Type B pancreatic cell (in vitro differentiated cells): ENCODE measurements around the gene NID1. TPM values are rescaled to one million over a fixed set of nuclear protein-coding genes. Genes with fewer than 3 reads are reported as not detected.
A peak's percentile ranks its signal among the peaks of the same experiment; 100 is the strongest.
"Not testable (repeated sequence)": the region's sequence is repeated elsewhere in the genome, so short reads cannot be mapped to it uniquely, and the experiment has no call there.

Experiments
- DNase-seq: peaks from one replicate; pipeline ENCODE4 v3.0.0; 2021; ENCODE audit warnings: mixed read lengths; ENCODE audit not compliant: unreplicated experiment; ENCODE audit errors: extremely low spot score
- H3K27ac Mint-ChIP-seq: 2 replicates; pipeline ENCODE4 v1.8.0; 2021; ENCODE audit warnings: mild to moderate bottlenecking, mixed read lengths
- H3K27me3 Mint-ChIP-seq: 2 replicates; pipeline ENCODE4 v1.8.0; 2021; ENCODE audit warnings: mixed read lengths
- H3K36me3 Mint-ChIP-seq: 2 replicates; pipeline ENCODE4 v1.8.0; 2021; ENCODE audit warnings: mixed read lengths
- H3K4me1 Mint-ChIP-seq: one replicate; pipeline ENCODE4 v1.8.0; 2021; ENCODE audit warnings: mixed read lengths; ENCODE audit not compliant: unreplicated experiment
- H3K4me3 Mint-ChIP-seq: 2 replicates; pipeline ENCODE4 v1.8.0; 2021; ENCODE audit warnings: mild to moderate bottlenecking, mixed read lengths
- H3K9me3 Mint-ChIP-seq: 2 replicates; pipeline ENCODE4 v1.8.0; 2021; ENCODE audit warnings: mixed read lengths
- total RNA-seq: library from RNA; stranded (reverse); gene quantifications from 2 replicates; pipeline ENCODE4 v1.2.1, GENCODE V29; 2021; ENCODE audit warnings: low replicate concordance
- TF ChIP-seq, protein P1 (sequence below): fragments of 200-600 bp; sonication (generic); conservative IDR thresholded peaks from 2 replicates; pipeline ENCODE4 v1.5.0; 2021; ENCODE audit warnings: antibody characterized with exemption, mild to moderate bottlenecking

Gene NID1
- total RNA-seq, 1 donor from 2014 or later, result 65.6 TPM

DNA sequence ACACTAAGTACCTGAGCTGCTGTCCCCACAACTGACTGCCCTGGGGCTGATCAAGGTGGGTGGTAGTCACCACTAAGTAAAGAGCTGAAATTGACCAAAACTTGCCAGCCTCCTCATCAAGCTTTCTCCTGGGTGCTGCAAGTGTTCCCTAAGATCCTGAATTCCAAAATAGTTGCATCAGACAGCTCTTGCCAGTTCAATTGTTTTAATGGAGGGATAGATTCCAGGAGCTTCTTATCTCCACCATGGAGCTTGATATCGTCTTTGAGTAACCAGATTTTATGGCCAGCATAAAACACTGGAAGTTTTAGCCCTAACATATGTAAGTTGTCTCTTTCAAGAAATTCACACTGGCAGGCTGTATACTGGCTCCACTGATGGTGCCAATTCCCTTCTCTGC, 90.3 kb downstream of the NID1 start:
- TF ChIP-seq, protein P1, sequence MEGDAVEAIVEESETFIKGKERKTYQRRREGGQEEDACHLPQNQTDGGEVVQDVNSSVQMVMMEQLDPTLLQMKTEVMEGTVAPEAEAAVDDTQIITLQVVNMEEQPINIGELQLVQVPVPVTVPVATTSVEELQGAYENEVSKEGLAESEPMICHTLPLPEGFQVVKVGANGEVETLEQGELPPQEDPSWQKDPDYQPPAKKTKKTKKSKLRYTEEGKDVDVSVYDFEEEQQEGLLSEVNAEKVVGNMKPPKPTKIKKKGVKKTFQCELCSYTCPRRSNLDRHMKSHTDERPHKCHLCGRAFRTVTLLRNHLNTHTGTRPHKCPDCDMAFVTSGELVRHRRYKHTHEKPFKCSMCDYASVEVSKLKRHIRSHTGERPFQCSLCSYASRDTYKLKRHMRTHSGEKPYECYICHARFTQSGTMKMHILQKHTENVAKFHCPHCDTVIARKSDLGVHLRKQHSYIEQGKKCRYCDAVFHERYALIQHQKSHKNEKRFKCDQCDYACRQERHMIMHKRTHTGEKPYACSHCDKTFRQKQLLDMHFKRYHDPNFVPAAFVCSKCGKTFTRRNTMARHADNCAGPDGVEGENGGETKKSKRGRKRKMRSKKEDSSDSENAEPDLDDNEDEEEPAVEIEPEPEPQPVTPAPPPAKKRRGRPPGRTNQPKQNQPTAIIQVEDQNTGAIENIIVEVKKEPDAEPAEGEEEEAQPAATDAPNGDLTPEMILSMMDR, result no peak
- Mint-ChIP-seq H3K27me3 (no peaks in the 10 kb centered on the region), H3K27ac (no peak overlapping the region), H3K36me3 (peaks cover 13% of the 10 kb centered on the region), H3K9me3 (no peaks in the 10 kb centered on the region), H3K4me1 (peaks cover 21% of the 10 kb centered on the region), H3K4me3 (no peak overlapping the region)
- DNase-seq, result no peak

DNA sequence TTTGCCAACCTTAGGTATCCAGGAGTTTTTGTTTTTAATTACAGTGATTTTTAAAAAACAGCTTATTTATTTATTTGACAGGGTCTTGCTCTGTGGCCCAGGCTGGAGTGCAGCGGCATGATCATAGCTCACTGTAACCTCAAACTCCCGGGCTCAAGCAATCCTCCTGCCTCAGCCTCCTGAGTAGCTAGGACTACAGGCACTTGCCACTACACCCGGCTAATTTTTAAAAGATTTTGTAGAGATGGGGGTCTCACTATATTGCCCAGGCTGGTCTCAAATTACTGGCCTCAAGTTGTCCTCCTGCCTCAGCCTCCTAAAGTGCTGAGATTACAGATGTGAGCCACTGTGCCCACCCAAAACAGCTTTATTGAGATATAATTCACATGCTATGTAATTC, 92.2 kb downstream of the NID1 start:
- H3K4me3 Mint-ChIP-seq, result peak overlapping the region; percentile 84

DNA sequence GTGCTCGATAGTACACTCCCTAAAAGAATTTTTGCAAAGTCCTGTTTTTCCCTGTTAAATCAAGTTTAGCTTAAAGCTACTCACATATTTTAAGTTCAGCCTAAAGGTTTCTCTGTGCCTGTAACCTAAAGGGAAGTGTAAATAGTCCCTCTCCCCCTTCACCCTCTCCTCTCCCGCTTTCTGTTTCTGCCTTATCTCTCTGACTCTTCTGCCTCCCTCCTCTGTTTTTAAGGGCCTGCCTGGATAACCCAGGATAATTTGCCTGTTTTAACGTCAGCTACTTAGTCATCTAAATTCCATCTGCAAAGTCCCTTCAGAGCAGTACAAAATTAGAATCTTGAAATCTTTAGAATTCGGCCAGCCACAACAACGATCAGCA, 92.6 kb downstream of the NID1 start:
- DNase-seq, result no peak

More for the DNA sequence above, 92.2 kb downstream of the NID1 start:
- not testable (repeated sequence) for H3K9me3 Mint-ChIP-seq, H3K36me3 Mint-ChIP-seq, H3K27me3 Mint-ChIP-seq, DNase-seq
- Mint-ChIP-seq H3K4me1 (peaks cover 20% of the 10 kb centered on the region), H3K27ac (peak overlapping the region; percentile 81)

DNA sequence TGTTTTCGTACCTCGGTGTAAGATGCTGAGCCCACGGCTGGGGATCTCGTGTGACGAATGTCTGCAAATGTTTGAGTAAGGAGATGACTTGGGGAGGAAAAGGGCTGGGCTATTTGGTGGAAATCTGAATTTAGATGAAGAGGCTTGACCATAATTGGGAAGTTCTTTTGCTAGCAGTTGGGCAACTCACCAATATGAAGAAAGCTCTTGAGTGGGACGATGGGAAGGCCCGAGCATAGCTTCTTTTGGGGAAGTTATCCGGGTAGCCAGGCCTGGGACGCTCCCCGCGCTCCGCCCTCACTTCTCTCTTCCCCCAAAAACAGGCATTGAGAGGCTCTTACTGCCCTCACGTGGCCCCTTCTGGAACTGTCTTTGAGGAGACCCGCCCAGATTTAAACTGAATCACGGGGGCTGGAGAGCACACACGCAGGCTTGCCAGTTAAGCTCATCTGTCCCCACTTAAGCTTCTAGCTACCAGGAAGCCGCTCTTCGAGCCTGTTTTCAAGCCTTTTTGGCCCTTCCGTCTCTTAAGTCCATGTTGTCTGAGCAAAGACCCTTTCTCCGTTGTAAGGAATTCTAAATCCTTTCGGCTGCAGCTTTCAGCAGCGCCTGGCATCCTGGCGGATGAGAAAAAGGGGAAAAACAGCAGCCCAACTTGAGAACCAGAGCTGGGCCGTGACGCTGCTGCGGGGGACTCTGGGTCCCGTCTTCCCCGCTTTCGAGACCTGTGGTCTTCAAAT, 93.1 kb downstream of the NID1 start:
- peak; percentile 87 for DNase-seq
- Mint-ChIP-seq H3K27me3 (no peaks in the 10 kb centered on the region), H3K27ac (peak overlapping the region; percentile 81), H3K36me3 (peaks cover 4% of the 10 kb centered on the region), H3K4me3 (peak overlapping the region; percentile 84), H3K9me3 (no peaks in the 10 kb centered on the region), H3K4me1 (peaks cover 20% of the 10 kb centered on the region)
- TF ChIP-seq, protein P1, result peak; percentile 91

More for the DNA sequence above, 92.6 kb downstream of the NID1 start:
- Mint-ChIP-seq H3K27ac (peak overlapping the region; percentile 81), H3K4me3 (peak overlapping the region; percentile 84), H3K9me3 (no peaks in the 10 kb centered on the region), H3K27me3 (no peaks in the 10 kb centered on the region), H3K36me3 (peaks cover 8% of the 10 kb centered on the region), H3K4me1 (peaks cover 20% of the 10 kb centered on the region)
- TF ChIP-seq, protein P1, result no peak

DNA sequence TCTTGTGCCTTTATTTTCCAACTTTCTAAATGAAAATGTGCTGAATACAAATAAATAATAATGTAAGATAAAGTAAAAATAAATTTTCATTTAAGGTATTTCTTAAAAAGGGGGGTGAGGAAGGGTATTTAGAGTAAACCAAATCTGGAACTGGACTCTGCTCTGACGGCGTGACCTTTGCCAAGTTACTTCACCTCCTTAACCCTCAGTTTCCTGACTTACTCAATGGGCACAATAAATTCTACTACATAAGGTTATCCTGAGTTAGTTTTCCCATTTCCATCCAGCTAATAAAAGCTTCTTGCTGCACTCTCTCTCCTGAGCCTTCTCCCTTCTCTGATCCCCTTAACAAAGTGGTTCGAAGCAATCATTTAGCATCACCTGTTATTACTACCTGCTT, 93.9 kb downstream of the NID1 start:
- Mint-ChIP-seq H3K27ac (peak overlapping the region; percentile 81), H3K4me1 (peaks cover 20% of the 10 kb centered on the region), H3K27me3 (no peaks in the 10 kb centered on the region)

DNA sequence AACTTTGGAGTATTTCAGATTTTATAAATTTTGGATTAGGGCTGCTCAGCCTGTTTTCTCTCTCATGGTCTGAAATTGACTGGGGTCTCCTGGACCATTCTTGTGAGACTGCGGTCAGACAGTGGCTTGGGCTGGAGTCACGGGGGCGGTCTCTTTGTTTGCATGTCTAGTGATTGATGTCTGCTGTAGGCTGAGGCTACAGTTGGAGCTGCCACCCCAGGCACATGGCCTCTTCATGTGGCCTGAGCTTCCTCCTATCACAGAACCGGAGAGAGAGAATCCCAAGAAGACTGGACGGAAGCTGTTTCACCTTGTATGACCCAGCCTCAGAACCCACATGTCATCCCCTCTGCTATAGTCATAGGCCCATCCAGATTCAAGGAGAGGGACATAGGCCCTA, 96.1 kb downstream of the NID1 start:
- TF ChIP-seq, protein P1, result no peak
- DNase-seq, result no peak
- Mint-ChIP-seq H3K4me3 (no peak overlapping the region), H3K4me1 (peaks cover 20% of the 10 kb centered on the region), H3K36me3 (no peaks in the 10 kb centered on the region), H3K27ac (no peak overlapping the region), H3K27me3 (no peaks in the 10 kb centered on the region), H3K9me3 (no peaks in the 10 kb centered on the region)

More for the DNA sequence above, 93.9 kb downstream of the NID1 start:
- Mint-ChIP-seq H3K9me3 (no peaks in the 10 kb centered on the region), H3K4me3 (no peak overlapping the region), H3K36me3 (no peaks in the 10 kb centered on the region)
- no peak for DNase-seq
- TF ChIP-seq, protein P1, result no peak

DNA sequence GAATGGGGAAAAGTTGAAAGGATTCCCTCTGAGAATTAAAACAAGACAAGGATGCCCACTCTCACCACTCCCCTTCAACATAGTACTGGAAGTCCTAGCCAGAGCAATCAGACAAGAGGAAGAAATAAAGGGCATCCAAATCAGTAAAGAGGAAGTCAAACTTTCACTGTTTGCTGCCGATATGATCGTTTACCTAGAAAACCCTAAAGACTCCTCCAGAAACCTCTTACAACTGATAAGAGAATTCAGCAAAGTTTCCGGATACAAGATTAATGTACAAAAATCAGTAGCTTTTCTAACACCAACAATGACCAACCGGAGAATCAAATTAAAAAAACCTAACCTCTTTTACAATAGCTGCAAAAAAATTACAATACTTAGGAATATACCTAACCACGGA, 98.8 kb downstream of the NID1 start:
- H3K36me3 Mint-ChIP-seq, result not testable (repeated sequence)

More for the DNA sequence above, 98.8 kb downstream of the NID1 start:
- not testable (repeated sequence) for H3K4me1 Mint-ChIP-seq, DNase-seq, H3K27ac Mint-ChIP-seq, H3K4me3 Mint-ChIP-seq, H3K27me3 Mint-ChIP-seq, H3K9me3 Mint-ChIP-seq
